HG03520 (cell line): Measurements from ENCODE around the gene NMT1.

Source experiments
- ATAC-seq: cut with Tn5 transposase; IDR thresholded peaks from one replicate; pipeline ENCODE4 v1.9.1; 2021; ENCODE audit warnings: mild to moderate bottlenecking, moderate library complexity; ENCODE audit not compliant: unreplicated experiment

The NMT1 gene

DNA sequence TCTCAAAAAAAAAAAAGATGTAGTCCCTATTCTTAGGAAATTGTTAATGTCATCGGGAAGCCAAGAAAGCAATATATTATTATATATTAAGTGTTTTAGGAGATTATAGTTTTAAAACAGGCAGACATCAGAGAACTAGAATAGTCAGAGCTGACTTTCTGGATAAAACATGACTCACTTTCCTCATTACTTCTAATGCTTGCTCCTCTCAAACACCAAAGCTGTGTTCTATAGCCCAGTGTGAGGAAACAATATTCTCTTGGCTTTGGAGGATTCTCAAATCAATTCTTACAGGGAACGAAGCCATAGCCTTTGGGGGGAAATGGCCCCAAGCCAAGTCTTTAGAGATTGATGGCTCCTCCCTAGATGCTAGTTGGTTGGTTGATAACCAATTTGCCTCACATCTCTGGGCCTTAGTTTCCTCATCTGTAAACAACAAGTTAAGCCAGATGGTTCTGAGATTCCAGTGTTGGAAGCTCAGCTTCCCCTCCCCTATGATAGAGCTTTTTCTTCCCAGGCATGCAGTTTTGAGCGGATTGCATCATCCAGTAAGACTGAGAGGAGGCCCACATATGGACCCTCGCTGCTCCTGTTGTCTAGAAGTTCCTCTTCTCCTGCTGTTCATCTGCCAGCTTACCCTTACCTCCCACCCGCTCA is 12.4 kb downstream of the NMT1 start:
- ATAC-seq: no peak

DNA sequence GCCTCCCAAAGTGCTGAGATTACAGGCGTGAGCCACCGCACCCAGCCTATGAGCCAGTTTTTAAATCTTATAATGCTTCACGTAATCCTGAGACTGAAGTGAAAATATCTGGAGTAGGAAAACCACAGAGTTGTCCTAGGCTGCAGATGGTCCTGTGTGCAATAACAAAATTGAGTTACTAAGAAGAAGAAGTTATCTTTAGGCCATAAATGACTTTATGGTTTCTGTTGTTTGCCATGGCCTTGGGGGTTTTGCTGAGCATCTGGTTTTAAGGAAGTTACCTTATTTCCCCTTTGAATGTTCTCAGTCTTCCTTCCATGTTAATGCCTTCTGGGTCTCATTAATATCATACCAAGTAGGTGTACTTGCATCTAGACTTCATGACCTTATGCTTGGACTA is 16.5 kb downstream of the NMT1 start:
- no peak for ATAC-seq

DNA sequence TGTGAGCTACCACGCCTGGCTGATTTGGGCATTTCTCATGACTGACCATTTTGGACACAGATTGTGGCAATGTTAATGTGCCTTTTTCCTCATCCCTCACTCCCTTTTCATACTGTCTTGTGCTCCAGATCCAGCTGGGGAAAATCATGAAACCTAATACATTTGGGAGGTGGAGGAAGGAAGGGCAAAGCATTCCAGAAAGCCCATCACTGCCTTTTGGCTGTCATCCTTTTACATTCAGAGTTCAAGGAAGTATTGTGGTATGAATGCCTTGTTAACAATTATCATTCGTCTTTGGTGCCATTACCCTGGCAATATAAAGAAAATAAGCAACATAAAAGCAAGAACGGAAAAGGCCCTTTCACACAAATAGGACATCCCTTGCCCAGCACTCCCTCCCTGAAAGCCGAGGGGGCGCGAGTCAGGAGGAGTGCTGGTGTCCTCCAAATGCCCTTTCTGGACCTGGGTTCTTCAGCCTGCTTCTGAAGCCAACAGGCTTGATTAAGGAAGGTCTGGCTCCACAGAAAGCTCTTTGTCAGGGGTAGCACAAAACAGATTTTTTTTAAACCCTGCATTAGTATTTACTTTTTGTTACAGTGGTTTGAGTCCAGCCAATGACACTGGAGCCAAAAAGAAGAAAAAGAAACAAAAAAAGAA is 20.1 kb downstream of the NMT1 start:
- ATAC-seq: no peak

DNA sequence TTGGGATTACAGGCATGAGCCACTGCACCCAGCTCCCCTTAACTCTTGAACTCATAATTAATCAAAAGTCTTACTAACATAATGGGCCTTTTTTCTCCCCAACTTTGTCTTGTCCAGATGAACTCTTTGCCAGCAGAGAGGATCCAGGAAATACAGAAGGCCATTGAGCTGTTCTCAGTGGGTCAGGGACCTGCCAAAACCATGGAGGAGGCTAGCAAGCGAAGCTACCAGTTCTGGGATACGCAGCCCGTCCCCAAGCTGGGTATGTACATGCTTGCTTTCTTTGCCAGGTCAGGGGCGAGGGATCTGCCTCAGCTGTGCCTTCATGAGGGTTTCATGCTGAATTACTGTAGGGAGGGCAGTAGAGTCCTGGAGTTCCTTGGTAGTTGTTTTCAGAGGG is 25.3 kb downstream of the NMT1 start:
- ATAC-seq: no peak

DNA sequence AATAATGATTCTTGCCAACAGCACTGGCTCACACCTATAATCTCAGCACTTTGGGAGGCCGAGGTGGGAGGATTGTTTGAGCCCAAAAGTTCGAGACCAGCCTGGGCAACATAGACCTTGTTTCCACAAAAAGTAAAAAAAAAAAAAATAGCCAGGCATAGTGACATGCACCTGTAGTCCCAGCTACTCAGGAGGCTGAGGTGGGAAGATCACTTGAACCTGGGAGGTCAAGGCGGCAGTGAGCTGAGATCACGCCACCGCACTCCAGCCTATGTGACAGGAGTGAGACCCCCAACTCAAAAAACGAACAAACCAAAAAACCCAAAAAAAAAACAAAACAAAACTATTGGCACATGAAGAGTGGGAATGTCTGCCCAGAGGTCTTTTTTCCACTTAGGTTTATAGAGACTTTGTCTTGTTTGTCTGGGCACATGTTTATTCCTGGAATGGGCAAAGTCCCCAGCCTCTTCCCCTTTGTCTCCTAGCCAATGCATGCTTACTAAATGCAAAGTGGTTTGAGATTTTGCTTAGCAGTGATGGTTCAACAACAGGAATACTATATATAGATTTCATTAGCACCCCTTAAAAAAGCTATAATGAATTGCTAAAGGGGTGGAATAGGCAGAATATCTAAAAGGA is 25.9 kb downstream of the NMT1 start:
- no peak for ATAC-seq

DNA sequence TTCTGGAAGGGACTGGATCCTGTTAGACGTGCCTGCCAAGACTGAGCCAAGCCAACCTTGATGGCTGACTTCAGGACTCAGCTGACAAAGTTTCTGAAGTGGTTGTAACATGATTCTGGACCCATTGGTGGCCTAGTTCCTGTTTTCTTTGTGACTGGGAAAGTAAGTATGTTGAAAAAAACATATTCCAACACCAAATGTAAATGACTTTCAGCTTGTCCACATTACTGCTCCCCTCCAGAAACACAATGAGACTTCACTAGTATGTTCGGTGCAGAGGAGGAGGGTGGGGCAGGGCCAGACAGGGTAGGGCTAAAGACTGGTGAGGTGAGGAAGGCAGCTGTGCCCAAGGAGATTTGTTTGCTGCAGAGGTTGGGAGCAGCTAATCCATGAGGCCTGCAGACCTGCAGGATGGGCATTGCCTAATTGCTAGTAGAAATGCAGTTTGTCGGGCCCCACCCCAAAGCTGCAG is 26.4 kb downstream of the NMT1 start:
- ATAC-seq: no peak

DNA sequence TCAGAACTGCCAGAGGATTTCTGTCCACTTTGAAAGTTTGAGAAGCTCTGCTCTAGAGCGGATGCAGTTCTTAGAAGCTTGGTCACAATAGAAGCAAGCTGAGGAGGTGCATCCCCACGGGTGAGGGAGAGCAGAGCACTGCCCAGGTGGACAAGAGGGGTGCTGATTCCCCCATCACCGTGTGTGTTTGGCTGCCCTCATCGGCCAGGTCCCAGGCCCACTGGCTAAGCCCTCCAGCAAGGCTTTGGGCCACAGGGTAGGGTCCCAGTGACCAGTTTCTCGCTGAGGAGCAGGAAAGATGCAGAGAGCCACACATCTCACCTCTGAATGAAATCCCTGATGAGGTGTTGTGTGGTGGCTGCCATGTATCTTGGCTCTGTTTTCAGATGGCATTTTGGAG is 26.9 kb downstream of the NMT1 start:
- no peak for ATAC-seq

DNA sequence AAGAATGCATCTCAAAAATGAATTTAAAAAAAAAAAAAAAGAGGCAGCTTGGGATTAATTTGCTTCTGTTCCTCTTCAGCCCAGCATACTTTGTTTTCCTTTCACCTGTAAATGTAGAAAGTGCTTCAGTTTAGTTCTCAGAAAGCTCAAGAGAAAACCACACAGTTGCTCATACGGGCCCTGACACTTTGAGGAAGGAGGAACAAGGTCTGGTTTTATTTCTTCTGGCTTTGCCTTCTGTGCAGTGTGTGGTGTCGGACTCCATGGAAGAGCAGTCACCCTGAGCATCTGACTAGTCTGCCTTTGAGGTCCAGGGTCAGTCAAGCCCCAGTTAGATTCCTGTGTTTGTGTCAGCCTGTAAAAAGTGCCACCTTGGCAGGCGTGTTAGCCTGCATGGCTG is 27.6 kb downstream of the NMT1 start:
- ATAC-seq: no peak

DNA sequence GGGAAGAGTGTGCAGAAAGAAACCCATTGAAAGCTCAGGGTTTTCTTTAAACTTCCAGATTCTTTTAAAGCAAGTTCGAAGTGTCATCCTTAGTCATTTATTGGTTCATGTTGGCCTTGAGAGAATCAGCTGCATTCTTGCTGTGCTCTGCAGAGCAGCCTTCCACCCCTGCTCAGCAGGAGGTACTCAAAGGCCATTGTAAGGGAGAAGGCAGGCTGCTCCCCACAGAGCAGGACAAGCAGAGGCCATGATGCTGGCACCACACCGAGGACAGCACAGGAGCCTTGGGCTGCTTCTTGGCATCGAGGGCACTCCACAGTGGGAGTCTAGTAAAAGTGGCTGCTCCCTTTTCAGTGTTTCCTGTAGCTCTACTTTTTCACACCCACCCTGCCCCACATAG is 29.6 kb downstream of the NMT1 start:
- no peak for ATAC-seq

DNA sequence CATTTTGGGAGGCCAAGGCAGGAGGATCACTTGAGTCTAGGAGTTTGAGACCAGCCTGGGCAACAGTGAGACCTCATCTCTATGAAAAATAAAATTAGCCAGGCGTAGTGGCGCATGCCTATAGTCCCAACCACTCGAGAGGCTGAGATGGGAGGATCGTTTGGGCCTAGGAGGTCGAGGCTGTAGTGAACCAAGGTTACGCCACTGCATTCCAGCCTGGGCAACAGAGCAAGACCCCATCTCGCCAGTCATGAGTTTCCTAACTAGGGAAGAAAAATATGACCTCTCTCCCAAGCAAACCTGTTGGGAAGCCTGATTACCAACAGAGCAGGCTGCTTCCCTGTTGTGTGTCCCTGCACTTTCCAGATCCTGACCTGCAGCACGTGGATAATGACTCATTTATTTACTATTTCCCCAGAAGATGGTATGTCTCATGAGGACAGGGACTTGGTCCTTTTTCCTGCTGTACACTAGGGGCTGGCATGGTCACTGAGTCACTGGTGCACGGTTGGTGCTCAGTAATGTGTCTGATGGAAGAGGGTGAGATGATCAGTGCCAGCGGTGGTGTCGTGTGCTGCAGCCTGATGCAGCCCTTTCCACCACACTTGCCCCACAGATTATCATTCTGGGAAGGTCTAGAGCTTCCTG is 30.8 kb downstream of the NMT1 start:
- no peak for ATAC-seq

DNA sequence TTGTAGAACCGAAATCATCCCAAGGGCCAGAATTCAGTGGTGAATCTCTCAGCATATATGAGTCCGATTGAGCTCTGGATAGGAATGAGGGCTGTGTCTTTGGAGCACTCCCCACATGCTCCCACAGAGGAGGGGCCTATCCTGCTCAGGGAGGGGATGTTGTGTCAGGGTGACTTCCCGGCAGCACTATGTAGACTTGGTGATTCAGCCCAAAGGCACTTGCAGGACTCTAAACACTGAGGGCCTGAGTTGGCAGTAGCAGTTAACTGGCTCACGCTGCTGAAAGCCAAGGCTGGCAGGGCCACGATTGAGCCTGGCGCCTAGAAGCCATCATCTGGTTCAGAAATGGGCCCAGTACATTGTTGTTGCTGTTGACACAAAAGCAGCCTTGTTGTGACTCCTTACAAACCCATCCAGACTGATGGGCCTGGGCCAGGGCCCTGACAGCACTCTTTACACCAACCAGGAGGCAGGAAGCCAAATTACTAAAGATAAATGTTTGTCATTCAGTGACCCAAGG is 31.9 kb downstream of the NMT1 start:
- ATAC-seq: no peak

DNA sequence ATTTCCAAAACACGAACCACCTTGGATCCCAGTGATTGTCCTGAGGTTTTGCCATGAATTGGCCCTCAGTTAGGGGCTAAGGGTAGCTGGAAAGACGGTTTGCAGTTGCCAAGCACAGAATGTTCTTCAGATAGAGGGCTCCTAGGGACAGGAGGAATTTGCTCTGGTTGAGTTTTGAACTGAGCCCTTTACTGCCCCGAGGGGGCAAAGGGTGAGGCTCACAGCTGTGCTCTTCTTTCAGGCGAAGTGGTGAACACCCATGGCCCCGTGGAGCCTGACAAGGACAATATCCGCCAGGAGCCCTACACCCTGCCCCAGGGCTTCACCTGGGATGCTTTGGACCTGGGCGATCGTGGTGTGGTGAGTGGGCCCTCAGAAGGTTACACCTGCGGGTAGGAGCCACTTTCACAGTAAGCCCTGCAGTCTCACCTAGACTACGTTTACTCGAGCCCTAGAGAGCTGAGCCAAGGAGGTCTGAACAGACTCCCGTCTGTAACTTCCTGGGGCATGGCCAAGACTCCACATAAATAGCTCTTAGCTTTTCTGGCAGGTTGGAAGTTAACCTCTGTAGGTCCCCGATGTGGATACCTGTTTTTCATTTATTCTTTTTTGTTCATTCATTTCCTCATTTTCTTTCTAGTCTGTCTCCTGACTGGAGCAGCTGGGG is 32.5 kb downstream of the NMT1 start:
- no peak for ATAC-seq

DNA sequence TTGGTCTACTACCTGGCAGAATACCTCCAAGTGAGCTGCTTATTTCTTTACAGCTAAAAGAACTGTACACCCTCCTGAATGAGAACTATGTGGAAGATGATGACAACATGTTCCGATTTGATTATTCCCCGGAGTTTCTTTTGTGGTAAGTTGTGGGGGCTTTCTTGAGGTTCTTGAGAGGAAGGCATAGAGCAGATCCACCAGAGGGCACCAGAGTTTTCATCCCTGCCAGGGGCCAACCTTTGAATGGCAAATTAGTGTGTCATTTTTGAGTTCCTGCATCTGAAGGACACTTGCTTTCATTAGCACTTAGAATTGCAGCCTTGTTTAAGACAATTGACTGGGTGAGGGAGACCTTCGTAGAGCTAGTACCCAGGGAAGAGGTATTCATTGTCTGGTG is 35.0 kb downstream of the NMT1 start:
- no peak for ATAC-seq

DNA sequence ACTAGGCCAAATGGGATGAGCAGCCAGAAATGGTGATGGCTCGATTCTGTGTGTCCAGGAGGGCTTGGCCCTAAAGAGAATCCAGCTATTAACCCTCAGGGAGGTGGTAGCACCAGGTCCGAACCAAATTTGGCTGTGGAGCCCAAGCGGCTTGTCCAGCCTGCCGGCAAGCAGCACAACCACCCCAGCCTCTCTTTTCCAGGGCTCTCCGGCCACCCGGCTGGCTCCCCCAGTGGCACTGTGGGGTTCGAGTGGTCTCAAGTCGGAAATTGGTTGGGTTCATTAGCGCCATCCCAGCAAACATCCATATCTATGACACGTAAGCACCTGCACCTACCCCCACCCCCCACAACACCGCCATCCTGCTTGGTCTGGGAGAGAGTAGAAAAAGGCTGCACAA is 35.8 kb downstream of the NMT1 start:
- no peak for ATAC-seq

DNA sequence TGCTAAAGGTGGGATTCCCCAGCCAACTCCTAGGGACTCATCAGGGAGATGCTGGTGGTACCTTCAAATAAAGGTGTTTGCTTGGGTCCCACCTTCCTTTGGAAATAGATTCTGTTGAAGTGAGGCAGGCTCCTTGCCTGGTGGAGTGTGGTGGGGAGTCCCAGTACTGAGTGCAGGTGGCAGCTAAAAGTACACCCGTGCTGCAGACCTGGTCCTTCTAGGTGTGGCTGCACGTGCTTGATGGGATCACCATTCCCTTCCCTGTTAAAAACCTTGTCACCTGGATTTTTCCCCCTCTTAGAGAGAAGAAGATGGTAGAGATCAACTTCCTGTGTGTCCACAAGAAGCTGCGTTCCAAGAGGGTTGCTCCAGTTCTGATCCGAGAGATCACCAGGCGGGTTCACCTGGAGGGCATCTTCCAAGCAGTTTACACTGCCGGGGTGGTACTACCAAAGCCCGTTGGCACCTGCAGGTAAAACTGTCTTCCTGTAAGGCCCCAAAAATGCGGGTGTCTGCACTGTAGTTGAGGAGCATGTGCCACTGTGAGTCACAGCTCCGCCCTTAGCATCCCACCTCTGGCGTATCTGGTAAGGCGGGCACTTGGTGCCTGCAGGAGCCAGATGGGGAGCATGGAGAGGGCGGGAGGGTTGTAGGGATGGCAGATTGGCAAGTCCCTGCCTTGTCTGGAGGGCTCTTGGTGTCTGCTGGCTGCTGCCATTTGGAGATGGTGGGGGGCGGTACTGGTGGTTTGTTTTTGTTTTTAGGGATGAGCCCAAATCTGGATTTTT is 37.2 kb downstream of the NMT1 start:
- ATAC-seq: no peak

DNA sequence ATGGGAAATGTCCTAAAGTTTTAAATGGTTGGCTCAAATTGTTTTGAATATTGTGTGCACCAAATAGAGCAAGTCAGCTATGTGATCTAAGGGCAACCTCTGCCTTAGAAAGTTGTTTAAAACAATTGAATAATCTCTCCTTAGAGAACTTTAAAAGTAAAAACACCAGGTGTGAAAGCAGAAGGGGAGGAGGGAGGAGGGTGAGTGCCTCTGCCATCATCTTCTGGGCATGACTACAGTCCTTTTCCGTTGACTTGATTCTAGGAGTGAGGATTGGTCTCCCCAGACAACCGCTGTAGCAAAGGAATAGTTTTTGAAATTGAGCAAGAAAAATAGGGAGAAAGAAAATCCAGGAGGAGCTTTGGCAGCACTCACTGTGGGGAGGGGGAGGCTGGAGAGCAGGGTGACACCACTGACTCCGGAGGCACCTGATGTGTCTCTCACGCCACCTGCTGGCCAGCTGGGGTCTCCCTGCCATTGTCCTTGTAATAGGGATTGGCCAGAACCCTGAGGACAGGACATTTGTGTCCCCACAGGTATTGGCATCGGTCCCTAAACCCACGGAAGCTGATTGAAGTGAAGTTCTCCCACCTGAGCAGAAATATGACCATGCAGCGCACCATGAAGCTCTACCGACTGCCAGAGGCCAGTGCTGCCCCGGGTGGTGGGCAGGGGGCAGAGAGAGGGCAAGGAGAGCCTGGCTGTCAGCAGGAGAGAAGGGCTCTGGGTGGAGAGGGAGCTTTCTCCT is 37.9 kb downstream of the NMT1 start:
- ATAC-seq: no peak

DNA sequence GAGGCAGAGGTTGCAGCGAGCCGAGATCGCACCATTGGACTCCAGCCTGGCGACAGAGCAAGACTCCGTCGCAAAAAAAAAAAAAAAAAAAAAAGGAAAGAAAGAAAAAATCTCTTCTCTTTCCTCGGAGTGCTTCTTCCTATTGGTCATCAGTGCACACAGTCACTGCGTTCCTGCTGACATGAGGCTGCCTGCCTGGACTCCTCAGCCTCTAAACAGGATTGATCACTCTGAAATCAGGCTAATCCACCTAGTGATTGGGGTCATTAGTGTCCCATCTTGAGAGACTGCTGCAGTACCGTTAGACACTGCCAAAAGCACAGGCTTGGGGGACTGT is 40.4 kb downstream of the NMT1 start:
- no peak for ATAC-seq

DNA sequence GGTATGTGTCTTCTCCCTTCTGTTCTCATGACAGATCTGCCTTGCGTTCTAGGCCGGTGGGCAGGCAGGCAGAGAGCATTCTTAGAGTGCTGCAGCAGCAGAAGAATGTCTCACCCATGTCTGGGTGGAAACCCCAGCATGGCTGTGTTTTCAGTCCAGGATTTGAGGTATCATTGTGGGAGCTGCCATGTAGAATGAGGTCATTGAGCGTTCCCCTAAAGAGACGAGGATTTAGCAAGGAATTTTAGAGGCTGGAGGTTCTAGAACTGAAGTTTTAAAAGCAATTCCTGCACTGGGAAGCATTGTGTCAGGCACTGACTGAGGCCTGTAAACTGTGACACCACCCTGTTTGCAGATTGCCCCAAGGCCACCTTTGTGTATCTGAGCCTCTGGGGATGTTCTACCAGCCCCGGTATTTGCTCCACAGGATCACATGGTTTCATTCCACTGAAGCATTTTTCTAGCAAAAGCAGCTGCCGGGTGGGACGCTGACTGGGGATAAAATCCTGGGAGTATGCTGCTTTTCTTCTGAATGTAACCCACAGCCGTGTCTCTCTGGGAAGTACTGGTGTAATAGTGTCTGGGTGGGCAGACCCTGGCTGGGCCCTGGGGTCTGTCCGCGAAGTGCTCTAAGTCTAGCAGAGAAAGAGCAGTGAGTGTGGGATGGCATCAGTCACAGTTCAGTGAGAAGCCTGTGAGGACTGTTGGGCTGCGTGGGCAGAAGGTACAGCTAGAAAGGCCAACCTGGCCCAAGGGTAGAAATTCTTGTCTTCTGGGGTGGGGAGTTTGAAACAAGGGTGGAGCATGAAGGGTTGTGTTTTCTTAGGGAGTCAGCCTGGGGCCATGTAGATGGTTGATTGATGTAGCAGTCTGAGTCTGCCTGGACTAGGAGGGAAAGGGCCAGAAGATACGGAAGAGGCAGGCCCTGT is 41.0 kb downstream of the NMT1 start:
- ATAC-seq: no peak

DNA sequence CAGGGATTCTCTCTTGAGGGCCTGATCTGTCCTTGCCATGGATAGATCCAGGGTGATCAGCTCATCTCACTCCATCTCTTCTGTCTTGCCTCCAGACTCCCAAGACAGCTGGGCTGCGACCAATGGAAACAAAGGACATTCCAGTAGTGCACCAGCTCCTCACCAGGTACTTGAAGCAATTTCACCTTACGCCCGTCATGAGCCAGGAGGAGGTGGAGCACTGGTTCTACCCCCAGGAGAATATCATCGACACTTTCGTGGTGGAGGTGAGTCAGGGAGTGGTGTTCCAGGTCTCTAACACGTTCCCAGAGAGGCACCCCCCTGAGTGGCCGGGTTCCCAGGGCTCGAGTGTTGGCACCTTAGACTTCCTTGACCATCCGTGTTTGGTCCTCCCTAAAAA is 41.7 kb downstream of the NMT1 start:
- no peak for ATAC-seq
